Type B pancreatic cell (in vitro differentiated cells): ENCODE data around the gene RAD51B. TPM values are rescaled to one million over a fixed set of nuclear protein-coding genes. Genes with fewer than 3 reads are reported as not detected.

Experiments used
- DNase-seq: peaks from one replicate; pipeline ENCODE4 v3.0.0; 2021; ENCODE audit warnings: mixed read lengths; ENCODE audit not compliant: unreplicated experiment; ENCODE audit errors: extremely low spot score
- H3K27ac Mint-ChIP-seq: 2 replicates; pipeline ENCODE4 v1.8.0; 2021; ENCODE audit warnings: mild to moderate bottlenecking, mixed read lengths
- H3K27me3 Mint-ChIP-seq: 2 replicates; pipeline ENCODE4 v1.8.0; 2021; ENCODE audit warnings: mixed read lengths
- H3K36me3 Mint-ChIP-seq: 2 replicates; pipeline ENCODE4 v1.8.0; 2021; ENCODE audit warnings: mixed read lengths
- H3K4me1 Mint-ChIP-seq: one replicate; pipeline ENCODE4 v1.8.0; 2021; ENCODE audit warnings: mixed read lengths; ENCODE audit not compliant: unreplicated experiment
- H3K4me3 Mint-ChIP-seq: 2 replicates; pipeline ENCODE4 v1.8.0; 2021; ENCODE audit warnings: mild to moderate bottlenecking, mixed read lengths
- H3K9me3 Mint-ChIP-seq: 2 replicates; pipeline ENCODE4 v1.8.0; 2021; ENCODE audit warnings: mixed read lengths
- total RNA-seq: library from RNA; stranded (reverse); gene quantifications from 2 replicates; pipeline ENCODE4 v1.2.1, GENCODE V29; 2021; ENCODE audit warnings: low replicate concordance
- TF ChIP-seq, protein P1 (sequence below): fragments of 200-600 bp; sonication (generic); conservative IDR thresholded peaks from 2 replicates; pipeline ENCODE4 v1.5.0; 2021; ENCODE audit warnings: antibody characterized with exemption, mild to moderate bottlenecking

RAD51B gene
- total RNA-seq, 1 donor from 2014 or later, result 27.3 TPM

DNA sequence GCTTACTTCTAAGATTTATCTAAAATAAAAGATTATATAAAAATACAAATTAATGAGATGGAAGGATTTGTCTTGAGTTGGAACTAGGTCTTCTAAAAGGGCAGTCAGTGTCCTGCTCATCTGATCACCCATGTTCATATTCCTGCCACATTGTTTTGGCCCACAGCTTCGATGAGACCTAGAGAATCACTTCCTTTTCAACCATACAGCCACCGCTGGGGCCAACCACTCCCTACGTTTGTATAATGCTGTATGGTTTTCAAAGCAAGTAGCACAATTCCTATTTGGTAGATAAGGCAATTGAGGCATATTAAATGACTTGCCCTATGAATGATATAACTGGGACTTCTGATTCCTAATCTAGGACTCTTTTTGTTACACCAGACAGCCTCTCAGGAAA is 723.9 kb downstream of the RAD51B start:
- H3K4me3 Mint-ChIP-seq, result no peak overlapping the region
- no peak overlapping the region for H3K27ac Mint-ChIP-seq
- no peak for DNase-seq
- H3K36me3 Mint-ChIP-seq, result peaks cover 16% of the 10 kb centered on the region
- peaks cover 80% of the 10 kb centered on the region for H3K4me1 Mint-ChIP-seq
- no peaks in the 10 kb centered on the region for H3K27me3 Mint-ChIP-seq
- peaks cover 14% of the 10 kb centered on the region for H3K9me3 Mint-ChIP-seq
- TF ChIP-seq, protein P1, sequence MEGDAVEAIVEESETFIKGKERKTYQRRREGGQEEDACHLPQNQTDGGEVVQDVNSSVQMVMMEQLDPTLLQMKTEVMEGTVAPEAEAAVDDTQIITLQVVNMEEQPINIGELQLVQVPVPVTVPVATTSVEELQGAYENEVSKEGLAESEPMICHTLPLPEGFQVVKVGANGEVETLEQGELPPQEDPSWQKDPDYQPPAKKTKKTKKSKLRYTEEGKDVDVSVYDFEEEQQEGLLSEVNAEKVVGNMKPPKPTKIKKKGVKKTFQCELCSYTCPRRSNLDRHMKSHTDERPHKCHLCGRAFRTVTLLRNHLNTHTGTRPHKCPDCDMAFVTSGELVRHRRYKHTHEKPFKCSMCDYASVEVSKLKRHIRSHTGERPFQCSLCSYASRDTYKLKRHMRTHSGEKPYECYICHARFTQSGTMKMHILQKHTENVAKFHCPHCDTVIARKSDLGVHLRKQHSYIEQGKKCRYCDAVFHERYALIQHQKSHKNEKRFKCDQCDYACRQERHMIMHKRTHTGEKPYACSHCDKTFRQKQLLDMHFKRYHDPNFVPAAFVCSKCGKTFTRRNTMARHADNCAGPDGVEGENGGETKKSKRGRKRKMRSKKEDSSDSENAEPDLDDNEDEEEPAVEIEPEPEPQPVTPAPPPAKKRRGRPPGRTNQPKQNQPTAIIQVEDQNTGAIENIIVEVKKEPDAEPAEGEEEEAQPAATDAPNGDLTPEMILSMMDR, result no peak

DNA sequence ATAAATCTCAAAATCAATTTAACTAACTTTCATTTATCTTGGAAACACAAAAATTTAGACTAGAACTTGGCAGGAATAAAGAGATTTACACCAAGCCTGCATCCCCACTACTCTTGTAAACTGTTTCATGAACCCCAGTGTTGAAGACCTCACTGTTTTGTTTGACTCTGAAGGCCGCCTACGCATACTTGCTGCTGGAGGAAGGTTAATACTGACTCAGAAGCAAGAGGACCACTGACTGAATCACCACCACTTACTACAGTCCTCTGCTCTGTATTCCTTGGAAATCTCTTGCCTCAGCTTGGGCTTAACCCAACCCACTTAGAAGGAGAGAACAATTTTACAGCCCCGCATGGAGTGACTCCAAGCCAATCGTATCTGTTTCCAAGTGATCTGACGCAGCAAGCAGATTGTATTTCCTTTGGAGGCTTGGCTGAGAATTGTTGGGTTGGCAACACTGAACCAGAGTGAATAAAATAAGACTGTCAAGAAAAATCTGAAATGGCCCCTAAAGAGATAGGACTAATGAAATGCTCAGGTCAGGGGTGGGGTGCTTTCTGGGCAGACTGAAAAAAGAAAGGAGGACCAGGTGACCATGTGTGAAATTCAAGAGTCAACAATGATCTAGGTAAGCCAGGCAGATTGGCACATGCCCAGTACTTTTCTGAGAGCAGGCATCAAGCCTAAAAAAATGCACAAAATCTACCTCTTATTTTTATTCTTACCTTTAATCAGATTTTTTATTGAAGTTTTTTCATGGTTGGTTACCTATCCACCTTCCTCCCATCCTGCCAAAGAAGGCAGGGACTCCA is 724.7 kb downstream of the RAD51B start:
- TF ChIP-seq, protein P1, result no peak
- Mint-ChIP-seq H3K4me3 (no peak overlapping the region), H3K36me3 (peaks cover 16% of the 10 kb centered on the region), H3K27ac (peak overlapping the region; percentile 14), H3K4me1 (peaks cover 73% of the 10 kb centered on the region), H3K27me3 (no peaks in the 10 kb centered on the region), H3K9me3 (peaks cover 14% of the 10 kb centered on the region)
- no peak for DNase-seq

DNA sequence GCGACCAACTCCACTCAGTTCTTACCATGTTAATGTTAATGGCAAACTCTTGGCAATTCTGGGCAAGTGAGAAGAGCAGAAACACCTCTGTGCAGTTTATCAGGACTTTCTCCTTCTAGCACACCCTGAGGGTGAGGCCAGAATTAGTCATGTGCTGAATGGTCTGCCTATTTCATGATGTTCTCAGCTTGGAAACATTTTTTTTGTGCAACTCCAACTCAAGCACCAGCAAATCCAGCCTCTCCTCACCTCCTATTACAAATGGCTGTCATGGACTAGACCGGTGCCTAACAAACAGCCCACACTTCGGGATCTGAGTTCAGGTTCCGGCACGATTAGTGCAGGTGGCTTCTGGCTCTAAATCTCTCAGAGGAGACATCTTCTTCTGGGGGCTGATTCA is 727.3 kb downstream of the RAD51B start:
- DNase-seq, result no peak
- peaks cover 16% of the 10 kb centered on the region for H3K36me3 Mint-ChIP-seq
- H3K9me3 Mint-ChIP-seq, result peaks cover 21% of the 10 kb centered on the region
- H3K27ac Mint-ChIP-seq, result peak overlapping the region; percentile 98
- H3K4me3 Mint-ChIP-seq, result peak overlapping the region; percentile 20
- no peaks in the 10 kb centered on the region for H3K27me3 Mint-ChIP-seq
- peaks cover 67% of the 10 kb centered on the region for H3K4me1 Mint-ChIP-seq
- TF ChIP-seq, protein P1, result no peak

DNA sequence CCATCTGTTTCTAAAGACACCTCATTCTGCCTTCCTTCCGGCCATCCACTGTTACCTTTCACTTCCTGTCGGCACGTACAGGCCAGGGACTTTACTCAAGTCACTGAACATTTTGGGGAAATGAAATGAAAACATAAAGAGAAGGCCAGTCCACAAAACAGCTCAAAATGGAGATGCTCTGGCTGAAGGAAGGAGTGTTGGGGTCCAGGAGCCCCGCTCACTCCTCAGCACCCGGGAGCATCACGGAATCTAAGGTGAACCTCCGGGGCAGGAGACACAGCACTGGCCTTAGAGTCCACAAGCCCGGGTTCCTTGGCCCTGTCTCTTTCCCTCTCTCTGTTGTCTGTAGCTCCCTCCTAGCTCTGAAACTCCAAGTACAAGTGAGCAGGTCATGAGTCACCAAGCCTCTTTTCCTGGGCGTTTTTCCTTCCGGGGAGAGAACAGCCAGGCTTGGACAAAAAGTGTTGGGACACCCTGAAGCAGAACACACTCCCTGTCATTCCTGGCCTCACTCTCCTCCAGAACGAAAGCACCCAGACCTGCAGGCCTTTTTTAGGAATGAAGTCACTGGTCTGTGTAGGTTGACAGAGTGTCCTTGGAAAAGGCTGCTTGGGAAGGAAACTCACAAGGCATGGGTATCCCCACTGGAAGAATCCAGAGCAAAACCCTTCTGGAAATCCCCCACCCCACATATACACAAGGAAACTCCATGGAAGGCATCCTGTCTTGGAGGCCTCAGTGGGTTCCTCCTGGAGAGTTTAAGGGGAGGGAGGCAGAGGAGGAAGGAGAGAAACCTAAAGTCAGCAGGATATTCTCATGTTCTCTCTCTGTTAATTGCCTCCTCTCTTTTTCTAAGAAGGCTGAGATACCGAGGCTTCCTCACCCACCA is 728.0 kb downstream of the RAD51B start:
- peak overlapping the region; percentile 20 for H3K4me3 Mint-ChIP-seq
- H3K4me1 Mint-ChIP-seq, result peaks cover 70% of the 10 kb centered on the region
- H3K9me3 Mint-ChIP-seq, result peaks cover 21% of the 10 kb centered on the region
- no peaks in the 10 kb centered on the region for H3K27me3 Mint-ChIP-seq
- no peak for DNase-seq
- TF ChIP-seq, protein P1, result no peak
- H3K36me3 Mint-ChIP-seq, result peaks cover 16% of the 10 kb centered on the region
- H3K27ac Mint-ChIP-seq, result peak overlapping the region; percentile 98

DNA sequence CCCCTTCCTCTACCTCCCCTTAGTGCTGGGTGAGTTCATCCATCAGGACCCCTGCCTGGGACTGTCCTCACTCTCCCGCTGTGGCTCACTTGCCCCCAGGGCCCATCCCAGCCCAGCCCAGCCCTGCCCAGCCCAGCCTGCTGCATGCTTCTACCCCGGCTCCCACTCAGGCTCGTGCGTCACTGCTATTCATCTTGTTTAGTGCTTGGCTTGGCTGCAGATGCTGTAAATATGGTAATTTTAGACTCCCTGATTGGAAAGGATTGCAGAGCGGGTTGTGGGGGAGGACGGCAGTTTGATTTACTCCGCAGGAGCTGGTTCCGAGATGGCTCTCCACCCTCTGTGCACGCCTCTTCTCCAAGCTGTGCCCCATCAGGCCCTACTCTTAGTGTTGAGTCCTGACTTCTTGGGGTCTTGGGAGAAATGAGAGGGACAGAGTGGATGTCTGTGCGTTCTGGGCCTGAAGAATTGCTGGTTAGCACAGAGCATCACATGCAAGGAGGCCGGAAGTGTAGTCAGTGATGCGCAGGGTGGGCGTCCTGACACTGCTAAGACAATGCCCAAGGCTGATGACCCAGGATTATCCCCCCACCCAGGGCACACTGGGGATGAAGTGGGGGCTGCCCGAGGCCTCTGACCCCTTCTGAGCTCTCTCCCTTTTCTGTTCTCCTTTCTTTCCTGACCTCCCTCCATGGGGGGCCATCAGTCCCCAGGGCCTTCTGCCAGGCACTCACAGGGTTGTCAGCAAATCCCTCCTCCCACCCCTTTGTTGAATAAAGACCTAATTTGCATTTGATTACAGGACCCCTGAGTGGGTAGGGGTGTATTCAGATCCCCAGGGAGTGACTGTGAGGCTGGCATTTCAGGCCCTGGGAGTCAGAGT is 728.9 kb downstream of the RAD51B start:
- Mint-ChIP-seq H3K27ac (peak overlapping the region; percentile 98), H3K36me3 (peaks cover 12% of the 10 kb centered on the region), H3K4me3 (peak overlapping the region; percentile 63), H3K27me3 (no peaks in the 10 kb centered on the region), H3K4me1 (peaks cover 70% of the 10 kb centered on the region), H3K9me3 (peaks cover 21% of the 10 kb centered on the region)
- peak; percentile 83 for DNase-seq
- TF ChIP-seq, protein P1, result no peak
